PC-3 (cell line): Measurements from ENCODE around the gene DLGAP4. TPM values are rescaled to one million over a fixed set of nuclear protein-coding genes. Genes with fewer than 3 reads are reported as not detected.

Source experiments
- ATAC-seq: fragments of 200-7000 bp; cut with Tn5 transposase; 2 replicates; pipeline ENCODE4 v1.9.1; 2020; ENCODE audit warnings: mild to moderate bottlenecking, moderate library complexity
- BruUV-seq: library from RNA; stranded (reverse); fragments of 400-500 nt; replicated peaks from 2 replicates; lab custom pipeline; 2021; lab: Mats Ljungman, UMichigan
- CTCF ChIA-PET: fragments of 300-600 bp; sonication (Branson Sonifier 250); formaldehyde crosslinking; loops from one replicate; lab custom pipeline; 2022; ENCODE audit warnings: antibody characterized with exemption; lab: Charles Lee
- POLR2A ChIA-PET: fragments of 300-600 bp; sonication (Branson Sonifier 250); formaldehyde crosslinking; loops from one replicate; lab custom pipeline; 2022; ENCODE audit warnings: antibody characterized with exemption; ENCODE audit not compliant: unreplicated experiment; lab: Charles Lee
- DNase-seq: peaks from one replicate; pipeline ENCODE4 v3.0.0-alpha.2; 2015
- H2AFZ ChIP-seq: fragments of 300-600 bp; sonication (generic); 2 replicates; pipeline ENCODE4 v1.6.0; 2016; ENCODE audit warnings: antibody characterized with exemption, low read length
- H3F3A ChIP-seq: fragments of 300-600 bp; sonication (generic); one replicate; pipeline ENCODE4 v1.6.0; 2017; ENCODE audit warnings: antibody characterized with exemption, low read length, control low read depth, mild to moderate bottlenecking; ENCODE audit not compliant: unreplicated experiment
- H3K27ac ChIP-seq: fragments of 300-600 bp; sonication (generic); 2 replicates; pipeline ENCODE4 v1.5.1; 2016; ENCODE audit warnings: mild to moderate bottlenecking, low read length
- H3K27me3 ChIP-seq: fragments of 300-600 bp; sonication (generic); 2 replicates; pipeline ENCODE4 v1.6.1; 2016; ENCODE audit warnings: low read length, mixed read lengths
- H3K36me3 ChIP-seq: fragments of 300-600 bp; sonication (generic); 2 replicates; pipeline ENCODE4 v1.6.1; 2016; ENCODE audit warnings: low read depth, mixed run types, low read length, mixed read lengths
- H3K4me1 ChIP-seq: fragments of 300-600 bp; sonication (generic); 2 replicates; pipeline ENCODE4 v1.5.1; 2016; ENCODE audit warnings: low read length; ENCODE audit not compliant: insufficient read depth
- H3K4me2 ChIP-seq: fragments of 300-600 bp; sonication (generic); 2 replicates; pipeline ENCODE4 v1.6.0; 2016; ENCODE audit warnings: low read length
- H3K4me3 ChIP-seq: fragments of 300-600 bp; sonication (generic); 2 replicates; pipeline ENCODE4 v1.5.1; 2016; ENCODE audit warnings: mild to moderate bottlenecking, low read length, mixed read lengths
- H3K79me2 ChIP-seq: fragments of 300-600 bp; sonication (generic); 2 replicates; pipeline ENCODE4 v1.6.1; 2017; ENCODE audit warnings: low read length, mixed read lengths
- H3K9ac ChIP-seq: fragments of 300-600 bp; sonication (generic); 2 replicates; pipeline ENCODE4 v1.6.0; 2016; ENCODE audit warnings: mild to moderate bottlenecking, low read length
- H3K9me2 ChIP-seq: fragments of 300-600 bp; sonication (generic); replicated peaks from 2 replicates; pipeline ENCODE4 v1.6.1; 2016; ENCODE audit warnings: mixed run types, low read length, mixed read lengths
- H3K9me3 ChIP-seq: fragments of 300-600 bp; sonication (generic); 2 replicates; pipeline ENCODE4 v1.6.1; 2016; ENCODE audit warnings: low read length, mixed read lengths
- H4K20me1 ChIP-seq: fragments of 300-600 bp; sonication (generic); 2 replicates; pipeline ENCODE4 v1.6.1; 2016; ENCODE audit warnings: low read length, mixed read lengths
- EZH2 ChIP-seq: fragments of 300-600 bp; sonication (generic); IDR thresholded peaks from one replicate; pipeline ENCODE4 v1.6.1; 2017; ENCODE audit warnings: antibody characterized with exemption, mild to moderate bottlenecking, low read length; ENCODE audit not compliant: unreplicated experiment
- EZH2phosphoT487 ChIP-seq: fragments of 300-600 bp; sonication (generic); IDR thresholded peaks from 2 replicates; pipeline ENCODE4 v1.6.1; 2018; ENCODE audit warnings: mild to moderate bottlenecking, antibody characterized with exemption, low read length, borderline replicate concordance
- intact Hi-C: fragments of 100-400 bp; cut with micrococcal nuclease; formaldehyde crosslinking; loops from 2 replicates; pipeline ENCODE4 v1.9.0; 2023
- total RNA-seq: library from RNA; depleted of rRNA; stranded (reverse); fragments of >200 nt; gene quantifications from 2 replicates; pipeline ENCODE4 v1.2.3, GENCODE V29; 2014
- TF ChIP-seq, protein P1 (sequence below): fragments of 300-600 bp; sonication (generic); conservative IDR thresholded peaks from 2 replicates; pipeline ENCODE4 v1.5.1; 2017; ENCODE audit warnings: antibody characterized with exemption, low read depth, mild to moderate bottlenecking, low read length

Gene DLGAP4
- total RNA-seq, 1 experiment from 2014 or later = 21.0 TPM

DNA sequence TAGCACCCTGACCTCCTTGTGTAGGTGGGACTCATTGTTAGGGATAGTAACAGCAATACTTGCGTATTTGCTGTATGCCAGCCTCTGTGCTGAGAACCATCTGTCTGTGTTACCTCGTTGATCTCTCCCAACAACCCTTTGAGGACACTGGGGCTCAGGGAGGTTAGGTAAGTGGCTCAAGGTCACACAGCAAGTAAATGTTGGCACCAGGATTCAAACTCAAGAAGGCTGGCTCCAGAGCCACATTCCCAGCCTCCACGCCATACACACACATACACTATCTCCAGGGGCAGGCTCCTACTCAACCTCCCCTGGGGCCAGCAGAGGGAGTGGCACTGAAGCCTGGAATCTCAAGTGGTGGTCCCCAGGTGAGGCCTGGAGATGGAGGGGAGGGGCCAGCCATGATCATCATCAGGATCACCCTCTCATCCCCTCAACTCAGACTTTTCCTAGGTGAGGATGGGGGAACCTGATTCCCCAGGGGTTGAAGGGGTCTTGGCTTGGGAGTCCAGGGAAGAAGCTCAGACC lies 109.4 kb downstream of the DLGAP4 start:
- no peak for ATAC-seq
- CTCF ChIA-PET = no interaction called here

DNA sequence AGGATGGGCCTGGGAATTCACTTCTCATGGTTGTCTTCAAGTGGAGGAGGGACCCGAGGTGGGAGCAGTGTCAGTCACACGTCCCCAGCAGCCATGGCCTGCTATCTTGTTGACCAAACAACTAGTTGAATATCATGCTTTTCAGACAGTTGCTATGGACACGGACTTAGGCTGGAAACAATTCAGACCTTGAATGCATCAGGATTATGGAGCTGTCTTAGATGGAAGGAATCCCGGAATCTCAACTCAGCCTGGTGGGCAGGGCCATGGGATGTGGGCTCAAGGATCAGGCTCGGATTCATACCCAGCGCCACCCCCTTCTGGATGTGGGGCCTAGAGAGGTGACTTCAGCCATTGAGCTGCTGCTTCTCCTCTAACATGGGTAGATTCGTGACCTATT lies 112.6 kb downstream of the DLGAP4 start:
- Histone ChIP-seq H3K27ac (no peak overlapping the region), H3K4me1 (no peaks in the 10 kb centered on the region), H3K9me3 (no peaks in the 10 kb centered on the region), H2AFZ (no peak overlapping the region), H3K4me3 (no peak overlapping the region), H4K20me1 (no peaks in the 10 kb centered on the region), H3K79me2 (no peaks in the 10 kb centered on the region), H3K36me3 (no peaks in the 10 kb centered on the region), H3K27me3 (peaks cover 45% of the 10 kb centered on the region), H3K9me2 (no peaks in the 10 kb centered on the region), H3F3A (no peaks in the 10 kb centered on the region), H3K4me2 (no peak overlapping the region), H3K9ac (no peak overlapping the region)
- no peak for TF ChIP-seq EZH2phosphoT487
- no peak for TF ChIP-seq EZH2
- TF ChIP-seq, protein P1, sequence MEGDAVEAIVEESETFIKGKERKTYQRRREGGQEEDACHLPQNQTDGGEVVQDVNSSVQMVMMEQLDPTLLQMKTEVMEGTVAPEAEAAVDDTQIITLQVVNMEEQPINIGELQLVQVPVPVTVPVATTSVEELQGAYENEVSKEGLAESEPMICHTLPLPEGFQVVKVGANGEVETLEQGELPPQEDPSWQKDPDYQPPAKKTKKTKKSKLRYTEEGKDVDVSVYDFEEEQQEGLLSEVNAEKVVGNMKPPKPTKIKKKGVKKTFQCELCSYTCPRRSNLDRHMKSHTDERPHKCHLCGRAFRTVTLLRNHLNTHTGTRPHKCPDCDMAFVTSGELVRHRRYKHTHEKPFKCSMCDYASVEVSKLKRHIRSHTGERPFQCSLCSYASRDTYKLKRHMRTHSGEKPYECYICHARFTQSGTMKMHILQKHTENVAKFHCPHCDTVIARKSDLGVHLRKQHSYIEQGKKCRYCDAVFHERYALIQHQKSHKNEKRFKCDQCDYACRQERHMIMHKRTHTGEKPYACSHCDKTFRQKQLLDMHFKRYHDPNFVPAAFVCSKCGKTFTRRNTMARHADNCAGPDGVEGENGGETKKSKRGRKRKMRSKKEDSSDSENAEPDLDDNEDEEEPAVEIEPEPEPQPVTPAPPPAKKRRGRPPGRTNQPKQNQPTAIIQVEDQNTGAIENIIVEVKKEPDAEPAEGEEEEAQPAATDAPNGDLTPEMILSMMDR = no peak
- ChIA-PET POLR2A (no interaction called here), CTCF (no interaction called here)
- no peak for ATAC-seq
- no peak for DNase-seq
- intact Hi-C loops = no loop called here
- no TSS peak for BruUV-seq

More for the DNA sequence above, 109.4 kb downstream of the DLGAP4 start:
- no peaks in the 10 kb centered on the region for H3K9me3 ChIP-seq
- H4K20me1 ChIP-seq = no peaks in the 10 kb centered on the region
- no peaks in the 10 kb centered on the region for H3K9me2 ChIP-seq
- H3K36me3 ChIP-seq = no peaks in the 10 kb centered on the region
- POLR2A ChIA-PET = no interaction called here
- peaks cover 33% of the 10 kb centered on the region for H3K27me3 ChIP-seq
- H3F3A ChIP-seq = no peaks in the 10 kb centered on the region
- H3K27ac ChIP-seq = no peak overlapping the region
- no peak for DNase-seq
- intact Hi-C loops = no loop called here
- no peak overlapping the region for H2AFZ ChIP-seq
- no peak for TF ChIP-seq EZH2phosphoT487
- TF ChIP-seq, protein P1 = no peak
- no peak for TF ChIP-seq EZH2
- no peak overlapping the region for H3K9ac ChIP-seq
- no peaks in the 10 kb centered on the region for H3K4me1 ChIP-seq
- H3K79me2 ChIP-seq = no peaks in the 10 kb centered on the region
- no peak overlapping the region for H3K4me2 ChIP-seq
- no TSS peak for BruUV-seq
- no peak overlapping the region for H3K4me3 ChIP-seq

DNA sequence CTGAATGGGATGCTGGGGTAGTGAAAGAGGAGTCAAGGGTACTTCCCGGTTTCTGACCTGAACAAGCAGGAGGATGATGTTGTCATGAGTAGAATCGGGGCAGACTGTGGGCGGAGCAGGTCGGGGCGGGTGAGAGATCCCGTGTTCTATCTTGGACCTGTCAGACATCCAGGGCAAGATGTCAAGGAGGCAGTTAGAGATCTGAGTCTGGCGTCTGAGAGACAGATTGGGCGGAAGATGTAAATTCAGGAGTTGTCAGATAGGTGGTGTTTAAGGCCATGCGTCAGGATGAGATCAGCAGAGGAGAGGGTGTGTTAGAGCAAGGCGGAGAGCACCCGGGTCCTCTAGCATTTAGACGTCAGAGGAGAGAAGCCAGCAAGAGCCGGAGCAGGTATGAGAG lies 115.5 kb downstream of the DLGAP4 start:
- no peak overlapping the region for H3K27ac ChIP-seq
- no peak for DNase-seq
- no peak overlapping the region for H3K9ac ChIP-seq
- intact Hi-C loops = no loop called here
- POLR2A ChIA-PET = no interaction called here
- H3K9me3 ChIP-seq = no peaks in the 10 kb centered on the region
- ATAC-seq = no peak
- no peak overlapping the region for H3K4me2 ChIP-seq
- no peak overlapping the region for H2AFZ ChIP-seq
- no peaks in the 10 kb centered on the region for H3K79me2 ChIP-seq
- H3K27me3 ChIP-seq = peaks cover 51% of the 10 kb centered on the region
- TF ChIP-seq, protein P1 = no peak
- TF ChIP-seq EZH2 = no peak
- no peak for TF ChIP-seq EZH2phosphoT487
- CTCF ChIA-PET = no interaction called here
- H4K20me1 ChIP-seq = no peaks in the 10 kb centered on the region
- H3K36me3 ChIP-seq = no peaks in the 10 kb centered on the region
- H3K4me3 ChIP-seq = no peak overlapping the region
- no peaks in the 10 kb centered on the region for H3K4me1 ChIP-seq
- BruUV-seq = no TSS peak
- H3F3A ChIP-seq = no peaks in the 10 kb centered on the region
- no peaks in the 10 kb centered on the region for H3K9me2 ChIP-seq
